Mesendoderm (in vitro differentiated cells): ENCODE measurements around the gene KLHL6. TPM values are rescaled to one million over a fixed set of nuclear protein-coding genes. Genes with fewer than 3 reads are reported as not detected.

ENCODE experiments used
- DNase-seq: peaks from one replicate; pipeline ENCODE4 v3.0.0; 2013
- H2AK5ac ChIP-seq: 2 replicates; pipeline ENCODE4 v1.6.1; 2013; ENCODE audit warnings: low read length, inconsistent platforms
- H2BK120ac ChIP-seq: 2 replicates; pipeline ENCODE4 v1.6.1; 2013; ENCODE audit warnings: low read depth, mild to moderate bottlenecking, low read length, moderate library complexity, mixed read lengths
- H2BK15ac ChIP-seq: replicated peaks from 2 replicates; pipeline ENCODE4 v1.6.1; 2013; ENCODE audit warnings: low read depth, mild to moderate bottlenecking, moderate library complexity
- H2BK5ac ChIP-seq: 2 replicates; pipeline ENCODE4 v1.6.1; 2013; ENCODE audit warnings: low read length, inconsistent platforms
- H3K18ac ChIP-seq: 2 replicates; pipeline ENCODE4 v1.6.1; 2013; ENCODE audit warnings: mild to moderate bottlenecking, low read length, mixed read lengths
- H3K23ac ChIP-seq: one replicate; pipeline ENCODE4 v1.6.1; 2013; ENCODE audit warnings: low read length
- H3K27ac ChIP-seq: 2 replicates; pipeline ENCODE4 v1.5.1; 2013; ENCODE audit warnings: low read depth, mild to moderate bottlenecking, inconsistent platforms, low read length, moderate library complexity
- H3K27me3 ChIP-seq: 2 replicates; pipeline ENCODE4 v1.6.1; 2013; ENCODE audit warnings: low read length, control low read depth, mild to moderate bottlenecking, inconsistent platforms; ENCODE audit not compliant: insufficient read depth, poor library complexity
- H3K36me3 ChIP-seq: 2 replicates; pipeline ENCODE4 v1.6.1; 2013; ENCODE audit warnings: low read length, inconsistent platforms; ENCODE audit not compliant: control insufficient read depth, insufficient read depth
- H3K4ac ChIP-seq: one replicate; pipeline ENCODE4 v1.6.1; 2013; ENCODE audit warnings: low read depth, mild to moderate bottlenecking, low read length, moderate library complexity
- H3K4me1 ChIP-seq: 2 replicates; pipeline ENCODE4 v1.6.1; 2013; ENCODE audit warnings: low read depth, low read length, inconsistent platforms; ENCODE audit not compliant: control insufficient read depth
- H3K4me2 ChIP-seq: 2 replicates; pipeline ENCODE4 v1.6.1; 2013; ENCODE audit warnings: low read length
- H3K4me3 ChIP-seq: 2 replicates; pipeline ENCODE4 v1.5.1; 2013; ENCODE audit warnings: mild to moderate bottlenecking, low read length
- H3K56ac ChIP-seq: one replicate; pipeline ENCODE4 v1.6.1; 2013; ENCODE audit warnings: low read length
- H3K79me1 ChIP-seq: 2 replicates; pipeline ENCODE4 v1.6.1; 2013; ENCODE audit warnings: low read length, inconsistent platforms
- H3K79me2 ChIP-seq: 2 replicates; pipeline ENCODE4 v1.6.1; 2013; ENCODE audit warnings: mild to moderate bottlenecking, low read length; ENCODE audit not compliant: control insufficient read depth, insufficient read depth
- H3K9ac ChIP-seq: 2 replicates; pipeline ENCODE4 v1.6.1; 2013; ENCODE audit warnings: low read length, inconsistent platforms
- H4K5ac ChIP-seq: one replicate; pipeline ENCODE4 v1.6.1; 2013; ENCODE audit warnings: low read length
- H4K8ac ChIP-seq: one replicate; pipeline ENCODE4 v1.6.1; 2013; ENCODE audit warnings: low read depth, mild to moderate bottlenecking, control low read depth, low read length, moderate library complexity
- WGBS: extraction: QIAGEN DNeasy Blood & Tissue Kit; methylation state at CpG from one replicate; pipeline ENCODE4 v1.1.7; 2013; ENCODE audit warnings: low lambda C conversion rate, missing lambda C conversion rate; ENCODE audit not compliant: insufficient coverage; ENCODE audit errors: extremely low coverage; 5-methylcytosine and 5-hydroxymethylcytosine counted together
- polyA plus RNA-seq, 2 experiments: library from polyadenylated mRNA; stranded (reverse); fragments of 200-250 nt; gene quantifications; one replicate each; pipeline ENCODE4 v1.2.3, GENCODE V29; 2013

Gene KLHL6
- 0.08 TPM for polyA plus RNA-seq (2013, experiment 1 of 2)
- polyA plus RNA-seq (2013, experiment 2 of 2) = 0.06 TPM

- no peak within 1 kb of the TSS for H3K4me3 ChIP-seq
- no peak within 1 kb of the TSS for H4K8ac ChIP-seq
- peak within 1 kb of the TSS; percentile 45 for H3K4ac ChIP-seq
- H3K18ac ChIP-seq = peak within 1 kb of the TSS; percentile 19
- H2BK5ac ChIP-seq = peak within 1 kb of the TSS; percentile 99
- H3K56ac ChIP-seq = peak within 1 kb of the TSS; percentile 74
- no peak within 1 kb of the TSS for H2BK120ac ChIP-seq
- H2AK5ac ChIP-seq = peak within 1 kb of the TSS; percentile 91
- H3K9ac ChIP-seq = peak within 1 kb of the TSS; percentile 37
- H3K79me1 ChIP-seq = no peaks in the 10 kb centered on the region
- no peak within 1 kb of the TSS for H3K4me2 ChIP-seq
- no peaks in the 10 kb centered on the region for H3K36me3 ChIP-seq
- H3K4me1 ChIP-seq = peaks cover 4% of the 10 kb centered on the region
- no peak within 1 kb of the TSS for H2BK15ac ChIP-seq
- H3K27ac ChIP-seq = peak within 1 kb of the TSS; percentile 42
- H3K27me3 ChIP-seq = no peaks in the 10 kb centered on the region
- no CpG with 5 or more reads among the region's 9 CpGs for WGBS
- no peaks in the 10 kb centered on the region for H3K79me2 ChIP-seq
- H4K5ac ChIP-seq = no peak within 1 kb of the TSS
- DNase-seq = peak; percentile 85
- peak within 1 kb of the TSS; percentile 48 for H3K23ac ChIP-seq
Measured at GRCh38 chr3:183555541-183556081, at the start of gene KLHL6. KLHL6 (minus strand) TSS chr3:183555706; CDS start chr3:183555653, 53 bp downstream.

- no CpG with 5 or more reads among the region's 1 CpG for WGBS
- DNase-seq = no peak
Measured at GRCh38 chr3:183597959-183598358, 42.5 kb upstream of the KLHL6 start.

GRCh38 chr3:183594636-183595035 is 39.1 kb upstream of the KLHL6 start:
- Histone ChIP-seq H3K27me3 (no peaks in the 10 kb centered on the region), H3K4me1 (peaks cover 3% of the 10 kb centered on the region), H3K56ac (no peak overlapping the region), H4K8ac (no peak overlapping the region), H2BK15ac (no peak overlapping the region), H4K5ac (no peak overlapping the region), H3K79me2 (no peaks in the 10 kb centered on the region), H3K9ac (no peak overlapping the region), H3K4me3 (no peak overlapping the region), H2AK5ac (no peak overlapping the region), H2BK120ac (no peak overlapping the region), H2BK5ac (no peak overlapping the region), H3K18ac (no peak overlapping the region), H3K4ac (no peak overlapping the region), H3K23ac (no peak overlapping the region), H3K4me2 (no peak overlapping the region), H3K36me3 (no peaks in the 10 kb centered on the region), H3K79me1 (no peaks in the 10 kb centered on the region), H3K27ac (no peak overlapping the region)
- no peak for DNase-seq
- WGBS = no CpG with 5 or more reads among the region's 2 CpGs

More at GRCh38 chr3:183597959-183598358, 42.5 kb upstream of the KLHL6 start:
- H3K27me3 ChIP-seq = no peaks in the 10 kb centered on the region
- H3K79me1 ChIP-seq = no peaks in the 10 kb centered on the region
- no peak overlapping the region for H3K4me3 ChIP-seq
- H4K8ac ChIP-seq = no peak overlapping the region
- no peak overlapping the region for H2BK5ac ChIP-seq
- no peaks in the 10 kb centered on the region for H3K36me3 ChIP-seq
- H2AK5ac ChIP-seq = no peak overlapping the region
- no peak overlapping the region for H2BK15ac ChIP-seq
- no peak overlapping the region for H3K18ac ChIP-seq
- no peaks in the 10 kb centered on the region for H3K79me2 ChIP-seq
- no peak overlapping the region for H3K56ac ChIP-seq
- no peak overlapping the region for H3K9ac ChIP-seq
- no peak overlapping the region for H3K23ac ChIP-seq
- no peak overlapping the region for H3K4me2 ChIP-seq
- no peak overlapping the region for H3K27ac ChIP-seq
- H3K4ac ChIP-seq = no peak overlapping the region
- H3K4me1 ChIP-seq = no peaks in the 10 kb centered on the region
- H4K5ac ChIP-seq = no peak overlapping the region
- no peak overlapping the region for H2BK120ac ChIP-seq

DNA sequence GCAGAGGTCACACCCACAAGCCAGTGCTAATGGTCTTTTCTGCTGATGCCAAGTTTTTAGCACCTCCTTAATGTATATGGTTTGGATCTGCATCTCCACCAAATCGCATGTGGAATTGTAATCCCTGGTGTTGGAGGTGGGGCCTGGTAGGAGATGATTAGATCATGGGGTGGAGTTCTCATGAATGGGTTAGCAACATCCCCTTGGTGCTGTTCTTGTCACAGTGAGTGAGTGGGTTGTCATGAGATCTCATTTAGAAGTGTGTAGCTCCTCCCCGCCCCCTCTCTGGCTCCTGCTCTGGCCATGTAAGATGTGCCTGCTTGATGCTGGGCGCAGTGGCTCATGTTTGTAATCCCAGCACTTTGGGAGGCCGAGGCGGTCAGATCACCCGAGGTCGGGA is 37.3 kb upstream of the KLHL6 start:
- Histone ChIP-seq H3K23ac (no peak overlapping the region), H3K56ac (no peak overlapping the region), H3K27ac (no peak overlapping the region), H3K27me3 (no peaks in the 10 kb centered on the region), H3K18ac (no peak overlapping the region), H2AK5ac (no peak overlapping the region), H3K4me3 (no peak overlapping the region), H3K79me1 (no peaks in the 10 kb centered on the region), H3K4me2 (no peak overlapping the region), H2BK5ac (no peak overlapping the region), H4K8ac (no peak overlapping the region), H3K4ac (no peak overlapping the region), H2BK15ac (no peak overlapping the region), H4K5ac (no peak overlapping the region), H3K79me2 (no peaks in the 10 kb centered on the region), H3K4me1 (peaks cover 3% of the 10 kb centered on the region), H3K9ac (no peak overlapping the region), H2BK120ac (no peak overlapping the region), H3K36me3 (no peaks in the 10 kb centered on the region)
- no CpG with 5 or more reads among the region's 7 CpGs for WGBS
- DNase-seq = peak; percentile 51

- no peaks in the 10 kb centered on the region for H3K36me3 ChIP-seq
- H3K9ac ChIP-seq = no peak overlapping the region
- H3K18ac ChIP-seq = no peak overlapping the region
- no peak overlapping the region for H3K4me2 ChIP-seq
- no peak overlapping the region for H2BK5ac ChIP-seq
- H2BK15ac ChIP-seq = no peak overlapping the region
- no peak overlapping the region for H3K56ac ChIP-seq
- no peak overlapping the region for H3K27ac ChIP-seq
- 100% methylated on average over 2 of the region's 6 CpGs for WGBS
- H3K27me3 ChIP-seq = no peaks in the 10 kb centered on the region
- H2BK120ac ChIP-seq = no peak overlapping the region
- no peaks in the 10 kb centered on the region for H3K79me1 ChIP-seq
- H3K23ac ChIP-seq = no peak overlapping the region
- H3K4me3 ChIP-seq = no peak overlapping the region
- H3K4ac ChIP-seq = no peak overlapping the region
- H4K5ac ChIP-seq = peak overlapping the region; percentile 23
- no peaks in the 10 kb centered on the region for H3K79me2 ChIP-seq
- H2AK5ac ChIP-seq = no peak overlapping the region
- no peak overlapping the region for H4K8ac ChIP-seq
- DNase-seq = peak; percentile 13
- peaks cover 3% of the 10 kb centered on the region for H3K4me1 ChIP-seq
Measured at GRCh38 chr3:183591881-183592521, 36.5 kb upstream of the KLHL6 start.
